Stimulated activated CD4-positive, alpha-beta T cell treated with anti-CD3 and anti-CD28 coated beads, Interleukin-2, amount 100 ng/mL, for 48 hours (primary cell): ENCODE results near the gene ZCWPW2.

ENCODE experiments used
- DNase-seq, 2 donors: peaks; one replicate each; pipeline ENCODE4 v3.0.0-alpha.2; 2020

ZCWPW2 gene, protein sequence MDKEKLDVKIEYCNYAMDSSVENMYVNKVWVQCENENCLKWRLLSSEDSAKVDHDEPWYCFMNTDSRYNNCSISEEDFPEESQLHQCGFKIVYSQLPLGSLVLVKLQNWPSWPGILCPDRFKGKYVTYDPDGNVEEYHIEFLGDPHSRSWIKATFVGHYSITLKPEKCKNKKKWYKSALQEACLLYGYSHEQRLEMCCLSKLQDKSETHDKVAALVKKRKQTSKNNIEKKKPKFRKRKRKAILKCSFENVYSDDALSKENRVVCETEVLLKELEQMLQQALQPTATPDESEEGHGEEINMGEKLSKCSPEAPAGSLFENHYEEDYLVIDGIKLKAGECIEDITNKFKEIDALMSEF

DNA sequence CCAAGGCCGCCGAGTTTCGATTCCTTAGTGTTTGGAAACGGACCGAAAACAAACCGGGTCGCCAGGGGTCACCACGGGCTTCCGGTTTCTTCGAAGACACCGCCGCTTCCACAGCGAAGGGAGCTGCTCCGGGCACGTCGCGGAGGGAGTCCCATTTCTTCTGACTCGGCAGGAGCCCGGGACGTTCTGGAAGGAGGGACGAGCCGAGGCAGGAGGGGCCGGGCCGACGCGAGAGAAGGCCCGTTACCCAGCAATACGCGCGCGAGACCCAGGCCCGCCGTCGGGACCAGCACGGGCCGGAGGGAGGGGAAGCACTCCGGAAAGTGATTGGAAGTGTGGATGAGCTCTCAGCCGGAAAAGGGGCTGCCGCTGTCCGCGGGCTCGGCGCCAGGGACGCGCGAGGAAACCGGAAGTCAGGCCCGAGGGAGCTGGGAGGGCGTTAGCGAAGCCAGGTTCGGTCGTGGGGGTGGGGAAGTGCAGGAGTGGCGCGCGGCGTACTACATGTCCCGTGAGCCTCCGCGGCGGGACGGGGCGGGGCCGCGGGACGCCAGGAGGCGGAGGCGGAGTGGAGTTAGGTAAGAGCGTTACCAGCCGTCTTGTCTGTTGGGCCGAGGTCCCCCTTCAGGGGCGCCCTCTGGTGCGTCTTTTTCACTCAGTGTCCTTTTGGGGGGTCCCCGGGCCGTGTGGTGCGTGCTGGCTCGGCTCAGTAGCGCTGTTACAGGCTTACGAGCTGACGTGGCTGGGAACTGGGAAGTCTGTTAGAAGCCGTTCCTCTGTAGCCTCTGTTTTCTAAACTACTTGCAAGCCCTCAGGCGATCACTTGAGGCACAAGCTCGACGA is at the start of gene ZCWPW2, which contains the start of gene AZI2:
ZCWPW2 (plus strand) TSS at position 93 of the 840 bp plus-strand sequence. CDS start 64,348 bp downstream, outside the sequence.
AZI2 (minus strand) TSS at position 196 of the 840 bp plus-strand sequence. CDS start 8,207 bp downstream, outside the sequence.
- peak; percentile 87 to 89 for DNase-seq

DNA sequence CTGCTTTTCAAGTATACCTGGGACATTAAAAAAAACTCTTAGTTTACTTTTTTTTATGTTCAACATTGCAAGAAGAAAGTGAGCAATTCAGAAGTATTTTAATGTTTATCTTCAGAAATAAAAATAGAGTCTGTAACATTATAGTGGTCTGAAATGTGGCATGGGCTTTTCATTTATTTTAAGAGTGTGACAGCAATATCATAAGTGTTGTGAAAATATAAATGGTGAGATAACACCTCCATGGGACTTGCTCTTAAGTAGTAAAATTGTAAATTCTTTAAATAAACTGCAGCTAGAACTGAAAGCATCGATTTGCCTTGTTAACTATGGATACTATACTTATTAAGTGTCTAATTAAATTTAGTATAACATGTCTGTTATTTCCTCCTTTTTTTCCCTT is 48.8 kb upstream of the ZCWPW2 start:
- no peak for DNase-seq

DNA sequence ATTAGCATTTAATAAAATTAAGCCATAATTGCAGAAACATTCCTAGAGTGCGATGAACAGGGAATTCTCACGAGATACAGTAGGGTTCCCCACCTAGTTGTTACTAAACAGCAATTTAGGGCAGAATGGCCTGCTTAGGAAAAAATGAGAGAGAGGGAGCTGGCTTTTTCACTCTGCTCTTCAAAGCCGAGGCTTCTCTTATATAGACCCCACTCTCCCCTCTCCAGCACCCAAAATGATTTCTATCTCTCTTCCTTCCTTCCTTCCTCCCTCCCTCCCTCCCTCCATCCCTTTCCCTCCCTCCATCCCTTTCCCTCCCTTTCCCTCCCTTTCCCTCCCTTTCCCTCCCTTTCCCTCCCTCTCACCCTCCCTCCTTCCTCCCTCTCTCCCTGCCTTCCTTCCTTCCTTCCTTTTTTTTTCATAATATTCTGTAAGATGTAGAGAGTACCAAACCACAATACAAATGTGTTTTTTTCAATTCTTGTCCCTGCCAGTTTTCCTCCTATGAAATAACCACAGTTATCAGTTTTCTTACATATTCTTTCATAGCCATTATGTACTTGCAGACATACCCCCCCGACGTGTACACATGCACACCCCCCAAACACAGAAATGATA is 48.1 kb upstream of the ZCWPW2 start:
- no peak for DNase-seq

DNA sequence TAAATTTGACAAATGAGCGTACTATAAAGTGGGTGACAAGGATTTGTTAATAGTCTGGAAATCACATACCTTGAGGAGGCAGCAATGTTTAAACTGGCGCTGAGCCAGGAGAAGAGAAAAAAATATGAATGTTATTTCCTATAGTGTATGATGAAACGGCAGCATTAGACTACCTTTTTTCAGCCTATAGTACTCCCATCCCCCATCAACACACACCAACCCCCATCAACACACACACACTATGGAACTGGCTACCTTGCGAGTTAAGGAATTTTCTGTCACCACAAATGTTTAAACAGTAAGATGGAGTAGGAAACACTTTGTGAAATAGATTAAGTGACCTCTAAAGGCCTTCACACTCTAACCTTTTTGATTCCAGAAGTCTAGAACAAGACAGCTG is 46.8 kb upstream of the ZCWPW2 start:
- DNase-seq, result no peak

DNA sequence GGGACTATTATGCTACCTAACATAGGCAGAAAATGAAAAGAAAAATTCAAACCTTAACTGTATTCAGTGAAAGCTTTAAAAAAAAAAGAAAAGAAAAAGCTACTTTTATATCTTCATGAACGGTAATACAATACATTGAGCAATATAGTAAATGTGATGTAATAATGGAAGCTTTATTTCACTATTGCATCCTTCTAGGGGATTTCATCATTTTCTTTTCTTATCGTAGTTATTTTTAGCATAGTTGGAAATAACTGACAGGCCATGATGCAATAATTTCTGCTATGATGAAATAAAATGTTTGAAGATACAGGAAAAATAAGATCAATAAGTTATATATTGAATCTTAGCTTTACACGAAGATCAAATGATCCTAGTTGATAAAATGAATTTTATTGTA is 40.3 kb upstream of the ZCWPW2 start:
- no peak for DNase-seq

DNA sequence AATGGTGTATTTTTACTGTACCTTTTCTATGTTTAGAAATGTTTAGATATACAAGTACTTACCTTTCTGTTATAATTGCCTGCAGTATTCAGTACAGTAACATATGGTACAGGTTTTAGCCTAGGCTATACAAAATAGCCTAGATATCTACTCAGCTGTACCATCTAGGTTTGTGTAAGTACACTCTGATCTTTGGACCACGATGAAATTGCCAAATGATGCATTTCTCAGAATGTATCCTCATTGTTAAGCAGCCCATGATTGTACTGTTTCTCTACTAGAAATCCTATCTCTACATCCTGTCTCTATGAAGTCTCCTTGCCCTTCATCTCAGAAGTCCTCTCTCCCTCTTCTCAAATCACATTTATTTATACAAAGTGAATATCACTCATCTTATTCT is 32.8 kb upstream of the ZCWPW2 start:
- no peak for DNase-seq

DNA sequence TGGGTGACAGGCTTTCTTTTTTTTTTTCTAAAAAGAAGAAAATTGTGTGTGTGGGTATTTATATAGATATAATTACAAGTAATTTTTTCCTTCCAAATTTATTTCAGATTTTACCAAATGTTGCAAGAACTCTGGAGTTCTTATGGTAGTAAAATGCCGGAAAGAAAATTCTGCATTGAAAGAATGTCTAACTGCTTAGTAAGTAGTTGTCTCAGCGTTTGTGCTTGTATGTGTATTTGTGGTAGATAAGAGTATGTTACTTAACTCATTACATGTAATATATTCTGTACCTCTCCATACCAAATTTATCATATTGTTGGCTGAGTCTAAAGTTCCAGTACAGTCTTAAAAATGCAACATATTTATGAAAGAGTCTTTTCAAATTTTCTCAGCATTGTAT is 32.3 kb upstream of the ZCWPW2 start:
- no peak for DNase-seq

DNA sequence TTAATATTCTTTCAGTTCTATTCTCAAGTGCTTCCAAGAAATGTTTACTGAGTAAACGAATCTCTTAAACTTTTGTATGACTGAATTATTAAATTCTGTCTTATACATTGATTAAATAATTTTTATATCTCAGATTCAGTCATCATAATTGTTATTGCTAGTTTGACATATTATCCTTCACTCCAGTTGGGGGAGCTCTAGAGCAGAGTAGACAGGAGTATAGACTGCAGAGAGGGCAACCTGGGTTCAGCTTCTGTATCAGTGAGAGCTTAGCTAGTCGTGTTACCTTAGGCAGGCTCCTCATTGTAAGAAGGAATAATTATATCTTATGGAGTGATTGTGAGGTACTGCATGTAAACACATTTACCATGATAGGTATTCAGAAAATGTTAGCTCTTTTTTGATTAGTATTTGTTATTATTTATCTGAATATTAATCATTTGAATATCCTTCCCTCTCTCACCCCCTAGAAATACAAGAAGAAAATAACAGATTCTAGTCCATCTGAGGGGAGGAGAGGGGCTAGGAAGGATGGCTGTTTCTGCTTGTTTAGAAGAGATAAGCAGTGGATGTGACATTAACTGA is 31.0 kb upstream of the ZCWPW2 start:
- peak; percentile 16 to 27 for DNase-seq

DNA sequence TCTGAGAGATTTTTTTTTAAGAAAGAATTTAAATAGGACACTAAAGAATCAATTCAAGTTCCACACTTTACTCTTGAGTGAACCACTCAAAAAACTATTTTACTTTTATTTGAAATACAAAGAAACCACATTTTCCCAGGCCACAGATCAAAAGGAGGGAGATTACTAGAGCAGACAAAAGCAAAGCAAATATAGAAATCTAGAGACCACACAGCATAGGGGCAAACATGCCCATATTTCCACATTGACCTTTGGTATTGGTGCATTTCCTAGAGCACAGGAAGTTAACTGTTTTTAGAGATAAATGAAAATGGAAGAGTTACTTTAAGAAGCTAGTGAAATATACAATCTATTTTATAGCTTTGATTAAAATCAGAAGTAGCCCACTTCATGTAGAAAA is 27.5 kb upstream of the ZCWPW2 start:
- no peak for DNase-seq

DNA sequence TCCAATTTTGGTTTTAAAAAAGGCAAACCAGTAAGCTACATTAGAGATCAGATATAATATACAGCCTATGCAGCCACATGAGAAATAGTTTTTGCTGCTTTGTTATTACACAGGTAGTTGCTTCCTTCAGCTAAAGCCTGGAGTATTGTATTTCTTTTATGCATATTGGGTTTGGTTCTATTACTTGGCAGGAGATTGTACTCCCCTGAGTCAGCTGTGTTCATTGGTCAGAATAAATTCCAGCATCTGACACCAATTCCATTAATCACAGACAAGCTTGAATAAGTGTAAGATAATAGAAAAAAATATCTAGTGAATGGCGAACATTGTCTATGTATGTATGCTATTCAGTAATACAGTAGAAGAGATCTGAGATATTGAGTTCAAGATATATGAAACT is 26.1 kb upstream of the ZCWPW2 start:
- DNase-seq, result no peak

DNA sequence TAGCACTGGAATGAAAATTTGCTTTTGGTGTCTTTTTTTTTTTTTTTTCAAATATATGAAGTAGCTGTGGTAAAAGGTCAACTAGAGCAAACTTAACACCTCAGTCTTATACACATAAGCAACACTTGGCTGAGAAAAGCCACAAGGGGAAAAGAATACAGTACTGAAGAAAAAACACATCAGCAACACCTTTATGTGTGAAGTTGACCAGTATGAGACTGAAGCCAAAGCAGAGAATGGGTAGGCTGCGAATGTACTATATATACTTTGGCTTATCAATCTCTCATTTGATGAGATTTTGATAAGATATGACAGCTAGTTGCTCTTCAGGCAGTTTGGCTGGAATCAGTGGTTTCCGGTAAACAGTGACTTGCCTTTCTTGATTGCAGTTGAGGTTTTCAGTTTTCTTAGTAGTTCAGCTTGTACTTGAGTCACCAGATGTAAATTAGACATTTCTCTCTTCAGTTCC is 22.0 kb upstream of the ZCWPW2 start:
- peak; percentile 5 to 14 for DNase-seq

DNA sequence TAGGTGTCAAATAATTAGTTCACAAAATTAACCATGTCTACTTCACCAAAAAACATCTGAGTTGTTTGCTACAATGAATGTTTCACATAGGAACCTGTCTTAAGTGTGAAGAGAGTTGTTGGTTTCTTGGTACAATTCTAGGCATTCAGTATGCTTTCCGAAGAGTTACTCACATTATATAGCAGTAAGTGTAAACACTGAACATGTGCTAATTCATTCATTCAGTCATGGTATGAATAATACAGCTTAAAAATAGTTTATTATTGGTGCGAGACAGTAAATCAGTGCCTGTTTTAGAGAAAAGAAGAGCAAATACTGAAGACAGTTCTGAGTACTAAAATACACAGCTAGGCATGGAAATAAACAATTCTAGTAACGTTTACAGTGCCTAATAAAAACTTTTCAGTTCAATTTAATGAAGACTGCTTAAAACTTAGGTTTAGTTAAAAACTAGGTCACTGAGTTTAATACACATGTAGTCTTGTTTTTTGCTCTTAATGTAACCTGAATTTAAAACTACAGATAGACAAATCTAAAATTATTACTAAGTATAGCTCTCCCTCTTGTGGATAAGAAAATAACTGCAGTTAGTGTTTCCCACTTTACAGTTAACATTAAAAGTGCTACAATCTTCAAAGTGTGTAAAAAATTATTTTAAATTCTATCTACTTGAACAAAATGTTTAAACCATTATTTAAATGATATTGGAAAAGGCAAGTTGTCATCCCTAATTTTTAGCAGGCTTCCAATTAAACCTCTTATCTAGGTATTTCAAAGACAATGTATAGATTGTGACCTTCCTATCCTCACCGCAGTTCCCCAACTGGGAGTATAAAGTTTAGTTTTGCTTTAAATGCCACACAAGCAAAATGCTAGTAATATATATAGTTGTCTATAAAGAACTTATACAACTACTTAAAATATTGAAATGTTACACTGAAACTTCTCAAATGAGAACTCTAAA is 20.1 kb upstream of the ZCWPW2 start:
- DNase-seq, result no peak

DNA sequence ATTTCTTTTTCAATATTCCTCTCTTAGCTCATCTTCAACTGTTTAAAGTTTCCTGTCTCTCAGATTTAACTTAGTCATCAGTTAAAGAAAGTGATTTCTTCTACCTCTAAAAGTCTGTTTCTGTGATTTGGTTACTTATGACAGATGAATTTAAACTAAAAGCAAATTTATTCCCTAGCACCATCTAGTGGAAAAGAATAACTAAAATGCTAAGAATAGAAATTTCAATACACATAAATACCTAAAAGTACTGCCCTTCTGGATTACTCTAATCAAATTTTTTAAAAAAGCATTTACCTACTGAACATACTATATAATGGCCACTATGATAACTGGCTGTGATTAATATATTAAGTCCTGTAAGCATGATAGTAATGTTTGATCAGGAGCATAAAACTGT is 14.0 kb upstream of the ZCWPW2 start:
- no peak for DNase-seq

DNA sequence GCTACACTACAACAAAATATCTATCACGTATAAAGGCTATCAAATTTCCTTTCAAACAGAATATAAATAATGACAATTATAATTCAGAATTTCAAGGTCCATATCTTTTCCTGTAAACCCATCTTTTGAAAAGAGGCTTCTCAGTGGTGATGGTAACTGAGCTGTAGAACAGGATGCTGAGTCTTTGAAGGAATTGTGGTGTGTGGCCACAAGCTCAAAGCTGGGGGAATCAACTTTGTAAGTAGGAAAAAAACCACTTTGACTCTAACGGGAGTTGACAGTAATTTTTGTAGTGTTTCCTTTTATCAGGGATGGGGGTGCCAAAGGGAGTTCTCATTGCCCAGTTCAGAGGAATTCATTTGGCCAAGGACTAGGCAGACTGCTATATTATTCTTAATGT is 13.3 kb upstream of the ZCWPW2 start:
- DNase-seq, result no peak

DNA sequence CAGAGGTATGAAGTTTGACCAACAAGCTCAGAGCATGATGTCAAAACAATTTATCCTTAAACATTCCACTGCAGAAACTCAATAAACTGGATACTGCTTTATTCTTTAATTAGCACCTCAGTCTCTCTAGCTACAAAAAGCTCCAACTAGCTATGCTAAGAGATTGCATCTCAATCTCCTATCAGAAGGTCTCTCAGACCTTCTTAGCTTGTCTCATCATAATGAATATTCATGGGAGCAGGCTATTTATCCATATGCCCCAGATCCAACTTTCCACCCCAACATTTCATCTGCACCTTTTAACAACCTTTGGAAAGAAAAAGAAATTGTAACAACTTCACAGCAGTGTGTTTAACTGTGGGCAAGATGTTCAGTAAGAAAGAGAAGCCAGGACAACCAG is 11.3 kb upstream of the ZCWPW2 start:
- no peak for DNase-seq

DNA sequence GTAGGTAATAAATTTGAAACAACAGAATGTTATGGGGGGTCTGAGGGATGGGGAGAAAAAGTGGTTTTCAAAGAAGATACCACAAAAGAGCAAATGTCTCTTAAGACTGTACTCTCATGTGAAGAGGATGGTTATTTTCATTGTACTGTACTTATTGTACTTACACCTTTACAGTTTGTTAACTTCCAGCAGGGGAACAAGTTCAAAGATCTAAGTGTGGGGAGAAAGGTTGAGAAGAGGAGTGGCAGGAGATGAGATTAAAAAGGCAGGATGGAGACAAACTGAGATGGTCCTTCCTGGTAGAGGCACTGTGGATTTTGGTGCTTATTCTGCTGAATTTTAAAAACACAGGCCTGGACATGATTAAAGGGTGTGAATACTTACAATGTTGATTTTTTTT is 5.4 kb upstream of the ZCWPW2 start:
- no peak for DNase-seq

DNA sequence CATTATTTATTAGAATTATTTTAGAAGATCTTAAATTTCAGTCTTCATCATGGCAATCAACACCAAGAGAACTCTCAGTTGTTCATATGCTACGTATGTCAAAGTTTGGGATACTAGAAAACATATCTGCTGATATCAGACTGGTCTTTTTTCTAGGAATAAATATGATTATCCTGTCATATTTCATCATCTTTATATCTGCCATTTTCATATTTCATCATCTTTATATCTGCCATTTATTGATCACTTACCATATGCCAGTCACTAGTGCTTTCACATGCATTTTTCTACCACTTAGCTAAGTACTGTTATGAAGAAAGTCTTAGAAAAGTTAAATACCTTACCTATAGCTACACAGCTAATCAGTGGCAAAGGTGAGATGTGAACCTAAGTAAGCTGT is 2.8 kb upstream of the ZCWPW2 start:
- no peak for DNase-seq

DNA sequence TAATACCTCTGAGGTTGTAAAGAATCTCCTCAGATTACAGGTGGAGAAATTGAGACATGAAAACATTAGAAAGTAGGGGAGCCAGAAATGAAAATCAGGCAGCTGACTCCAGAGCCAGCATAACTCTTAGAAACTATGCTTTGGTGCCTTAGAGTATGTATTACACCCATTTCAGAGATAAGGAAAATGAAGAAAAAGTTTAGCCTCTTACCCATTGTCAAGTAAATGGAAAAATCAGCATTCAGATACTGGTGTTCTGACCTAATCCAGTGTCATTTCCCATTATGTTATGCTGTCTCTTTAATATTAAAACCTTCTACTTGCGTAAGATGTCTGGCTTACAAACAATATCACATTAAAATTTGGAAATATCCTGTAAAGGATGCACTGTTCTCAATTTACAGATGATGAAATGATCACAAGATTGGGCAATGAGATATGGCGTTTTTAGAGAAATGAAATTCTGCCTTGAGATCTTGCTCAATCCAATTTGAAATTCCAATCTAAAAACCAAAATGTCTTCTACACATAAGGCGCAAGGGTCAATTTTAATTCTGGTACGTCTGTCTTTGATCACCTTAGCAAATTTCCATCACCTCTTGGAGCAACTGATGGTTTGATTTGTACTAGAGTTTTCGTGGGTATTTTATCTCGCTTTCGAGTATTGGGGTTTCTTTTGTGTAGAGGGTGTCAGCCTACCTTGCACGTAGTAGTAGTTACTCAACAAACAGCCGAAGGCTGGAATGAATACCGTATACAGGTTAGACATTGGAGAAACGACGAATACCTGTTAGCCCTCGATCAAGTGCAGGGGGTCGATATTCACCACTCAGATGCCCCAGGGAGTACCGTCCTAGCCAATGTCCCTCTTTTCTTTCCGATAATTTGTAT is 902 bp upstream of the ZCWPW2 start:
- DNase-seq, result no peak

DNA sequence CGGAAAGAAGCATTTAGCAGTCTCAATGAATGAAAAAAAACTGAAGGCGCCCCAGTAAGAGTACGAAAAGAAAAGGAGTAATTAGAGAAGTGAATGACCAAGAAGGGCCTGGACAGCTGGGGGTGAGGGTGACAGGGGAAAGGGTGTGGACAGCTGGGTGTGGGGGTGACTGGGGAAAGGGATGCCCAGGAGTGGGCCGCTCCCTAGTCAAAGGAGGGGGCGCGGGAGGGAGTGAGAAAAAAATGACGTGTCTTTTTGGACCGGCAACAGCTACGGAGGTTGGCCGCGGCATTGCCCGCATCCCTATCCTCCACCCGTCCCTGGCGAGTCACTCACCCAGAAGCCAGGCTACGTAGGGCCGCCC is 274 bp upstream of the ZCWPW2 start:
- no peak for DNase-seq

DNA sequence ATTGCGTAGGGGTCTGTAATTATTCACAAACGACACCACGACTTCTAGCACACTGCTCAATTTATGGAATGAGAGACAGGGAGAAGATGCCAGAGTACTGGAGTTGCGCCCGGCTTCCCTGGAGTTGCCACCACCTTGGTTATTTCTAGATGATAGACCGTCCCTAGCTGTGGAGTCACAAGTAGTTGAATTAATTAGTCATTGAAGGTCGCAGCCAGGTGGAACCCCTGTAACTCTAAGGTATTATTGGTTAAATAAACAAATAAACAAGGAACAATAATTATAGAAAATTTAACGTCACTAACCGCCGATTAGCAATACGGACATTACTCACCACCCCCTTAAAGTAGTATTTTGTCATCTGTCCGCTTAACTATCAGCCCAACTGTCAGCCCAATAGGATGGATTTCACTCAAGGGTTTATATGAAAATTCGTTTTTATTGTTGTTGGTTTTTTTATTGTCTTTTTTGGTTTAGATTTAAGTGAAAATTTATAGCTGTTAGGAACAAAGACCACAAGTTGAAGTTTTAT is 1.0 kb downstream of the ZCWPW2 start:
- no peak for DNase-seq

DNA sequence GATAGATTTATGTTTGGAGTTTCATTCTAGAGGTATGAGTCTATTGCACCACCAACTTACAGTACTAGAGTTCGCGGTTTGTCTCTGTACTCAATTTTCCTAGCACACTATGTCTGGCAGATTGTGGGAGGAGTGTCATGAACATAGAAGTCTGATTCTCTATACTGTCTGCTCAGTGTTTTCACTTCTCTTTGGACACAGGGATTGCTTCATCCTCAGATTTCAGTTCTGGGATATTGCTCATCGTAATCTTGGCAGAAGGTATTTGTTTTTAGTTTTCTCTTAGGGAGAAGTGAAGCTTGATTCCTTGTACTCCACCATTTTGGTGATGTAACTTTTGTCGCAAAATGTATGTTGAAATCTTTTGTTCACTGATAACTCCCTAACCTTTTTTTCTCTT is 27.9 kb downstream of the ZCWPW2 start:
- DNase-seq, result no peak
